Ishikawa (cell line): ENCODE data around the gene KCNC1.

Experiments
- CEBPB ChIP-seq: IDR thresholded peaks from 2 replicates; pipeline ENCODE4 v1.6.1; 2012
- CREB1 ChIP-seq: IDR thresholded peaks from 2 replicates; pipeline ENCODE4 v1.6.1; 2012; ENCODE audit warnings: low read depth
- EP300 ChIP-seq: IDR thresholded peaks from 2 replicates; pipeline ENCODE4 v1.6.1; 2012; ENCODE audit warnings: borderline replicate concordance
- MAX ChIP-seq: IDR thresholded peaks from 2 replicates; pipeline ENCODE4 v1.6.1; 2012
- NFIC ChIP-seq: IDR thresholded peaks from 2 replicates; pipeline ENCODE4 v1.6.1; 2012
- RAD21 ChIP-seq: IDR thresholded peaks from 2 replicates; pipeline ENCODE4 v1.6.1; 2012; ENCODE audit warnings: low read depth
- REST ChIP-seq: IDR thresholded peaks from 2 replicates; pipeline ENCODE4 v1.6.1; 2012; ENCODE audit warnings: low read depth, mild to moderate bottlenecking
- TAF1 ChIP-seq: IDR thresholded peaks from 2 replicates; pipeline ENCODE4 v1.6.1; 2012; ENCODE audit warnings: low read depth, mild to moderate bottlenecking
- TEAD4 ChIP-seq: IDR thresholded peaks from 2 replicates; pipeline ENCODE4 v1.6.1; 2012
- USF1 ChIP-seq: IDR thresholded peaks from 2 replicates; pipeline ENCODE4 v1.6.1; 2012
- YY1 ChIP-seq: IDR thresholded peaks from 2 replicates; pipeline ENCODE4 v1.6.1; 2012; ENCODE audit warnings: low read depth
- ZBTB7A ChIP-seq: IDR thresholded peaks from 2 replicates; pipeline ENCODE4 v1.6.1; 2012; ENCODE audit warnings: low read depth

GRCh38 chr11:17750013-17750800 lies 15.6 kb downstream of the KCNC1 start:
- no peak for TF ChIP-seq CREB1
- no peak for TF ChIP-seq EP300
- no peak for TF ChIP-seq MAX
- TF ChIP-seq TAF1, result no peak
- TF ChIP-seq YY1, result no peak
- TF ChIP-seq NFIC, result no peak
- no peak for TF ChIP-seq ZBTB7A
- TF ChIP-seq CEBPB, result no peak
- TF ChIP-seq RAD21, result no peak
- TF ChIP-seq REST, result no peak
- no peak for TF ChIP-seq TEAD4
- no peak for TF ChIP-seq USF1
